Tibial nerve (tissue), 4 donors: Measurements from ENCODE around the gene ZNF701. TPM values are rescaled to one million over a fixed set of nuclear protein-coding genes. Genes with fewer than 3 reads are reported as not detected.
"Not testable (repeated sequence)": the region's sequence is repeated elsewhere in the genome, so short reads cannot be mapped to it uniquely, and the experiment has no call there.

Experiments
- DNase-seq, 2 donors: peaks; one replicate each; pipeline ENCODE4 v3.0.0-alpha.2; 2019; ENCODE audit warnings: low spot score in 2 of 2
- H3K27ac ChIP-seq, 4 donors: fragments of 200-600 bp; sonication (generic) in 3 of 4; one replicate each; pipeline ENCODE4 v1.5.1; 2017 to 2019; ENCODE audit warnings: mild to moderate bottlenecking in 1 of 4
- H3K27me3 ChIP-seq, 2 donors: fragments of 200-600 bp; sonication (generic) in 1 of 2; one replicate each; pipeline versions ENCODE4 v1.5.1 to v1.6.0; 2017 to 2019
- H3K36me3 ChIP-seq, 3 donors: fragments of 200-600 bp; sonication (generic); one replicate each; pipeline ENCODE4 v1.5.1; 2018 to 2019
- H3K4me1 ChIP-seq, 4 donors: fragments of 200-600 bp; sonication (generic) in 3 of 4; one replicate each; pipeline ENCODE4 v1.5.1; 2017 to 2019
- H3K4me3 ChIP-seq, 4 donors: fragments of 200-600 bp; sonication (generic) in 3 of 4; one replicate each; pipeline ENCODE4 v1.5.1; 2017 to 2019; ENCODE audit warnings: mild to moderate bottlenecking in 1 of 4, moderate library complexity in 1 of 4
- H3K9me3 ChIP-seq, 4 donors: fragments of 200-600 bp; sonication (generic) in 3 of 4; one replicate each; pipeline ENCODE4 v1.5.1; 2017 to 2019
- EP300 ChIP-seq, 2 donors: sonication (generic); formaldehyde crosslinking; IDR thresholded peaks; one replicate each; pipeline ENCODE4 v1.6.1; 2017; ENCODE audit warnings: antibody characterized with exemption in 2 of 2, mild to moderate bottlenecking in 1 of 2
- POLR2A ChIP-seq, 2 donors: fragments of 450-650 bp; IDR thresholded peaks; one replicate each; pipeline ENCODE4 v1.6.1; 2017; ENCODE audit warnings: antibody characterized with exemption in 2 of 2, mild to moderate bottlenecking in 2 of 2, moderate library complexity in 2 of 2
- WGBS, 2 donors: methylation state at CpG; one replicate each; pipeline ENCODE4 v1.1.5; 2018; 5-methylcytosine and 5-hydroxymethylcytosine counted together
- total RNA-seq, 4 donors: library from RNA; depleted of rRNA; stranded (reverse); fragments of >200 nt; gene quantifications; one replicate each; pipeline ENCODE4 v1.1.0, GENCODE V29; 2016
- TF ChIP-seq, protein P1 (sequence below), 5 experiments: fragments of 200-600 bp in 3 of 5; fragments of 450-650 bp in 2 of 5; sonication (generic) in 3 of 5; IDR thresholded peaks; one replicate each; pipeline ENCODE4 v1.5.1; 2016 to 2019; ENCODE audit warnings: antibody characterized with exemption in 5 of 5, mild to moderate bottlenecking in 3 of 5, moderate library complexity in 2 of 5

ZNF701 gene
- total RNA-seq, 4 donors from 2014 or later: 12.8 to 28.4 (median 17.9) TPM

DNA sequence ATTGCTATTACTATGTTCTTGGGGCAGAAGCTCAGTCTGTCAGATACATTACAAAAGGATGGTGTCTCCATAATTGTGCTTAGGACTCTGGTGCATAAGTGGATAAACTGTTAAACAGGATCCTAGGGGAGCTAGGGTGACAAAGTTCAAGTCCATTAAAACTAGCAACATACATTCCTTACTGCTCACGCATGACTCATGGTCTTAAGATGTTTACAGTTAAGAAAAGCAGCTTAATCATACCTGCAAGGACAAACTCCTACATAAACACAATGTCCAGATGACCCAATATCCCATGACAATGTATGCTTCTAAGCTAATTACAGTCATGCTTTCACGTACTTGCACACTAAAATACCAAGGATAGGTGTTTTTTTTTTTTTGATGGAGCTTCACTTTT, 3.5 kb upstream of the ZNF701 start:
- 86 to 88% methylated on average over 2 of the region's 2 CpGs for WGBS, 2 donors
- Histone ChIP-seq H3K4me3 (no peak overlapping the region), H3K9me3 (peaks cover 0 to 40% (median 8%) of the 10 kb centered on the region in 4 donors), H3K27ac (no peak overlapping the region), H3K36me3 (peaks cover 0 to 35% (median 4%) of the 10 kb centered on the region in 3 donors), H3K27me3 (no peaks in the 10 kb centered on the region), H3K4me1 (peaks cover 0 to 18% (median 4%) of the 10 kb centered on the region in 4 donors)
- no peak for TF ChIP-seq POLR2A (IDR thresholded peaks at IDR 0.05)
- DNase-seq: no peak

DNA sequence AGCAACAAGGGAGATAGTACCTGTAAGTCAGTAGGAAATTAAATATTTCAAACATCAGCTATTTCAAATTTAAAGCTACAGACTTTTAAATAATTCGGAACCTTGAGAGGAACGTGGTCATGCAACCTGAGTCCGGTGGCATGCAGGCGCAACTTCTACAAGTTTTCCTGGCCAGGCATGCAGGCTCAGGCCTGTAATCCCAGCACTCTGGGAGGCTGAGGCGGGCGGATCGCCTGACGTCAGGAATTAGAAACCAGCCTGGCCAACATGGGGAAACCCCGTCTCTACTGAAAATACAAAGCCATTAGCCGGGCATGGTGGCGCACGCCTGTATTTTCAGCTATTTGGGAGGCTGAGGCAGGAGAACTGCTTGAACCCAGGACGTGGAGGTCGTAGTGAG, 2.2 kb upstream of the ZNF701 start:
- no peak for DNase-seq
- TF ChIP-seq, protein P1, sequence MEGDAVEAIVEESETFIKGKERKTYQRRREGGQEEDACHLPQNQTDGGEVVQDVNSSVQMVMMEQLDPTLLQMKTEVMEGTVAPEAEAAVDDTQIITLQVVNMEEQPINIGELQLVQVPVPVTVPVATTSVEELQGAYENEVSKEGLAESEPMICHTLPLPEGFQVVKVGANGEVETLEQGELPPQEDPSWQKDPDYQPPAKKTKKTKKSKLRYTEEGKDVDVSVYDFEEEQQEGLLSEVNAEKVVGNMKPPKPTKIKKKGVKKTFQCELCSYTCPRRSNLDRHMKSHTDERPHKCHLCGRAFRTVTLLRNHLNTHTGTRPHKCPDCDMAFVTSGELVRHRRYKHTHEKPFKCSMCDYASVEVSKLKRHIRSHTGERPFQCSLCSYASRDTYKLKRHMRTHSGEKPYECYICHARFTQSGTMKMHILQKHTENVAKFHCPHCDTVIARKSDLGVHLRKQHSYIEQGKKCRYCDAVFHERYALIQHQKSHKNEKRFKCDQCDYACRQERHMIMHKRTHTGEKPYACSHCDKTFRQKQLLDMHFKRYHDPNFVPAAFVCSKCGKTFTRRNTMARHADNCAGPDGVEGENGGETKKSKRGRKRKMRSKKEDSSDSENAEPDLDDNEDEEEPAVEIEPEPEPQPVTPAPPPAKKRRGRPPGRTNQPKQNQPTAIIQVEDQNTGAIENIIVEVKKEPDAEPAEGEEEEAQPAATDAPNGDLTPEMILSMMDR (IDR thresholded peaks at IDR 0.05): no peak
- TF ChIP-seq POLR2A (IDR thresholded peaks at IDR 0.05) (no peak), EP300 (IDR thresholded peaks at IDR 0.05) (no peak)
- Histone ChIP-seq H3K27me3 (no peaks in the 10 kb centered on the region), H3K4me1 (peaks cover 0 to 18% (median 4%) of the 10 kb centered on the region in 4 donors), H3K36me3 (peaks cover 0 to 35% (median 0%) of the 10 kb centered on the region in 3 donors), H3K27ac (no peak overlapping the region), H3K4me3 (no peak overlapping the region), H3K9me3 (peaks cover 0 to 27% (median 4%) of the 10 kb centered on the region in 4 donors)
- WGBS, 2 donors: 96% methylated on average over 14 of the region's 14 CpGs

DNA sequence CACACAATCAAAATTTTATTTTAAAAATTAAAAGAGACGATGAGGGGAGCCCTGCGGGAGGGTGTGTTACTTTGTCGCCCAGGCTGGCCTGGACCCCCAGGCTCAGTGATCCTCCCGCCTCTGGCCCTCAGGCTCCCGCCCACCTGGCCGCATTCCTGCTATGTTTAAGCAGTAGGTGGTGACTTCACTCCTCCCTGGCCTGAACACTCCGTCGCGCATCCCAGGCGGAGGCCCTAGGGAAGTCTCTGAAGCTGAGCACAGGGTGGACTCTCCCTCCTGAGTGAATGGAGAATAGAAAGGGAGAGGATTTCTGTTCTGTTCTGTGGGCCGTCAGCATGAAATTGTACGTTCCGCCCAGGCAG, 468 bp upstream of the ZNF701 start:
- Histone ChIP-seq H3K4me3 (peak overlapping the region; percentile 47 to 92 (median 76)), H3K36me3 (peaks cover 0 to 35% (median 0%) of the 10 kb centered on the region in 3 donors), H3K27ac (peak overlapping the region; percentile 35 to 90 (median 86)), H3K4me1 (peaks cover 0 to 18% (median 4%) of the 10 kb centered on the region in 4 donors)
- H3K27me3 ChIP-seq, H3K9me3 ChIP-seq: not testable (repeated sequence)
- WGBS, 2 donors: 8 to 9% methylated on average over 13 of the region's 13 CpGs
- DNase-seq: peak in 1 of 2 donors; percentile 11

DNA sequence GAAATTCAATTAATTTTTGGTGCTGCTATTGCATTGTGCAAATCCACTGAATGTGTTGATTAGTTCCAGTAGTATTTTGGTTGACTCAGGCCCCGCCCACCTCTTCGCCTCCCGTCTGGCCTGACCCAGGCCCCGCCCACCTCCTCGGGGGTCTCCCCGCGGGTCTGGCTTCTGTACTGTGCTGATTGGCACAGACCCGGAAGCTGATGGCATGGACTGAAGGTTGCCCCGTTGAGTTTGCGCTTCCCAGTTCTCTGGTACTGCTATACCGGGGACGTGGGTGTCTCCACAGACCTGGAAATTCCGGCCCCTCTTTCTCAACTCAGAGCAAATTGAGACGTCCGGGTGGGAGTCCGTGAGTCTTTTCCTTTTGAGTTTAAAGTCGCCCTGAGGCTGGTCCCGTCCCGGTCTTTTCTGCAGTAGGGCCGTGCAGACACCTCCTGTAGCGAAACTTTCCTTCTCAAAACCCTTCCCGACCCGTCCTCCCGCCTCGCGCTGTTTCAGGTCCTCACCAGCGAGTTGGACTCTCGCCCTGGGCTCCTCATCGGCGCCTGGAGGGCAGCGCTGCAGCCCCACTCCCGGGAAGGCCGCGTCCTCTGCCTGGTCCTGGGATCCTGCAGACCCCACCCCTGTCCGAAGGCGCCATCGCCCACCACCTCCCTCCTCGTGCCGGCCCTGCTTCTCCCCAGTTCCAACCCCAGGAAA, 14.8 kb downstream of the ZNF701 start:
- Histone ChIP-seq H3K4me3 (peak overlapping the region in 1 of 4 donors; percentile 39), H3K4me1 (peaks cover 0 to 5% (median 0%) of the 10 kb centered on the region in 4 donors), H3K27me3 (no peaks in the 10 kb centered on the region), H3K9me3 (peaks cover 0 to 63% (median 0%) of the 10 kb centered on the region in 4 donors), H3K27ac (no peak overlapping the region), H3K36me3 (peaks cover 5 to 97% (median 25%) of the 10 kb centered on the region in 3 donors)
- whole genome bisulfite sequencing, 2 donors: 52 to 55% methylated on average over 38 to 39 of the region's 39 CpGs
- TF ChIP-seq POLR2A (IDR thresholded peaks at IDR 0.05) (no peak), EP300 (IDR thresholded peaks at IDR 0.05) (no peak)
- TF ChIP-seq, protein P1 (IDR thresholded peaks at IDR 0.05): no peak
- DNase-seq: no peak

DNA sequence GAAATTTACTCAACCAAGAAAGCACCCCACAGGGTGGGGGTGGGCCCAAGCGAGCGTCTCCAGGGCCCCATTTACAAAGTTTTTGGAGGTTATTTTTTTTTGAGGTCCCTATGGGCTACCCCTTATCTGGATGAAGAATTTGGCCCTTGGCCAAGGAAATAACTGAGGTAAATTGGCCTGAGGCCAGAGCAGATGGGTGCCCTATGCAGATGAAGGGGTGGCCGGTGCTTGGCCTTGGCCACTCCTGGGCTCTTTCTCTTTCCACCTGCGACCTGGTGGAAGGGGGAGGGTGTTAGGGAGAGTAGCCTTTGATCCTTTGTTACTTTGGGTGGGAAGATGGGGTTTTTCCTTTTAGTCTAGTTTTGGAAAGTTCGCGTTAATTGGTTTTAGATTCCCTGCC, 15.5 kb downstream of the ZNF701 start:
- Histone ChIP-seq H3K4me3 (no peak overlapping the region), H3K9me3 (peaks cover 0 to 55% (median 0%) of the 10 kb centered on the region in 4 donors), H3K36me3 (peaks cover 3 to 97% (median 25%) of the 10 kb centered on the region in 3 donors), H3K27me3 (no peaks in the 10 kb centered on the region), H3K4me1 (peaks cover 0 to 5% (median 0%) of the 10 kb centered on the region in 4 donors), H3K27ac (no peak overlapping the region)
- DNase-seq: no peak
- WGBS, 2 donors: 86 to 90% methylated on average over 6 of the region's 6 CpGs
- no peak for TF ChIP-seq EP300 (IDR thresholded peaks at IDR 0.05)
- TF ChIP-seq, protein P1 (IDR thresholded peaks at IDR 0.05): no peak
- TF ChIP-seq POLR2A (IDR thresholded peaks at IDR 0.05): no peak

DNA sequence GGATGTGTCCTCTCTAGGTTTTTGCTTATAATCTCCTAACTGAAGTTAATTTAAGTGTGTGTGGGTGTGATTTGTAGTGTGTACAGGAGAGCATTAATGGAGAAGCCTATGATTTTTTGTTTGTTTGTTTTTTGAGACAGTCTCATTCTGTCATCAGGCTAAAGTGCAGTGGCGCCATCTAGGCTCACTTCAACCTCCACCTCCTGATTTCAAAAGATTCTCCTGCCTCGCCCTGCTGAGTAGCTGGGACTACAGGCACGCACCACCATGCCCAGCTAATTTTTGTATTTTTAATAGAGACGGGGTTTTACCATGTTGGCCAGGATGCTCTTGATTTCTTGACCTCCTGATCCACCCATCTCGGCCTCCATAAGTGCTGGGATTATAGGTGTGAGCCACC, 20.6 kb downstream of the ZNF701 start:
- H3K9me3 ChIP-seq: peaks cover 0 to 13% (median 0%) of the 10 kb centered on the region in 4 donors
- no peak for TF ChIP-seq EP300 (IDR thresholded peaks at IDR 0.05)
- TF ChIP-seq, protein P1 (IDR thresholded peaks at IDR 0.05): no peak
- no peak for TF ChIP-seq POLR2A (IDR thresholded peaks at IDR 0.05)

More for the DNA sequence above, 20.6 kb downstream of the ZNF701 start:
- 82 to 83% methylated on average over 5 of the region's 5 CpGs for WGBS, 2 donors
- Histone ChIP-seq H3K27me3 (no peaks in the 10 kb centered on the region), H3K4me1 (no peaks in the 10 kb centered on the region), H3K4me3 (no peak overlapping the region), H3K27ac (no peak overlapping the region), H3K36me3 (peaks cover 0 to 85% (median 0%) of the 10 kb centered on the region in 3 donors)
- DNase-seq: no peak
